PC-3 (cell line): ENCODE measurements around the gene CDH4.
"Not testable (repeated sequence)": the region's sequence is repeated elsewhere in the genome, so short reads cannot be mapped to it uniquely, and the experiment has no call there.

Experiments used
- EZH2 ChIP-seq: fragments of 300-600 bp; sonication (generic); IDR thresholded peaks from one replicate; pipeline ENCODE4 v1.6.1; 2017; ENCODE audit warnings: antibody characterized with exemption, mild to moderate bottlenecking, low read length; ENCODE audit not compliant: unreplicated experiment
- EZH2phosphoT487 ChIP-seq: fragments of 300-600 bp; sonication (generic); IDR thresholded peaks from 2 replicates; pipeline ENCODE4 v1.6.1; 2018; ENCODE audit warnings: mild to moderate bottlenecking, antibody characterized with exemption, low read length, borderline replicate concordance
- TF ChIP-seq, protein P1 (sequence below): fragments of 300-600 bp; sonication (generic); conservative IDR thresholded peaks from 2 replicates; pipeline ENCODE4 v1.5.1; 2017; ENCODE audit warnings: antibody characterized with exemption, low read depth, mild to moderate bottlenecking, low read length

DNA sequence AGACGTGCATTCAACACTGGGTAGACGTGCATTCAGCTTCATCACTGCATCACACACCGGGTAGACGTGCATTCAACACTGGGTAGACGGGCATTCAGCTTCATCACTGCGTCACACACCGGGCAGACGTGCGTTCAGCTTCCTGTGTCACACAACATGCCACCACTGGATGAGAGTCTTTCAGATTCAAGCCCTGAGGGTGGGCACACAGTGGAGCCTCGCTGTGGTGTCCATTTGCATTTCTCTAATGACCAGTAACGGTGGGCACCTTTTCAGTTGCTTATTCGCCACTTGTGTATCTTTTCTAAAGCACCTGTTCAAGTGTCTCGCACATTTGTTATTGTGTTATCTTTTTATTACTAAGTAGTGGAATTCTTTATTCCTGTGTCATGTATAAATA lies 719.5 kb downstream of the CDH4 start:
- TF ChIP-seq, protein P1, sequence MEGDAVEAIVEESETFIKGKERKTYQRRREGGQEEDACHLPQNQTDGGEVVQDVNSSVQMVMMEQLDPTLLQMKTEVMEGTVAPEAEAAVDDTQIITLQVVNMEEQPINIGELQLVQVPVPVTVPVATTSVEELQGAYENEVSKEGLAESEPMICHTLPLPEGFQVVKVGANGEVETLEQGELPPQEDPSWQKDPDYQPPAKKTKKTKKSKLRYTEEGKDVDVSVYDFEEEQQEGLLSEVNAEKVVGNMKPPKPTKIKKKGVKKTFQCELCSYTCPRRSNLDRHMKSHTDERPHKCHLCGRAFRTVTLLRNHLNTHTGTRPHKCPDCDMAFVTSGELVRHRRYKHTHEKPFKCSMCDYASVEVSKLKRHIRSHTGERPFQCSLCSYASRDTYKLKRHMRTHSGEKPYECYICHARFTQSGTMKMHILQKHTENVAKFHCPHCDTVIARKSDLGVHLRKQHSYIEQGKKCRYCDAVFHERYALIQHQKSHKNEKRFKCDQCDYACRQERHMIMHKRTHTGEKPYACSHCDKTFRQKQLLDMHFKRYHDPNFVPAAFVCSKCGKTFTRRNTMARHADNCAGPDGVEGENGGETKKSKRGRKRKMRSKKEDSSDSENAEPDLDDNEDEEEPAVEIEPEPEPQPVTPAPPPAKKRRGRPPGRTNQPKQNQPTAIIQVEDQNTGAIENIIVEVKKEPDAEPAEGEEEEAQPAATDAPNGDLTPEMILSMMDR, result not testable (repeated sequence)
- TF ChIP-seq EZH2, EZH2phosphoT487: not testable (repeated sequence)
